SK-N-MC (cell line): ENCODE results near the gene VEPH1.
"Not testable (repeated sequence)": the region's sequence is repeated elsewhere in the genome, so short reads cannot be mapped to it uniquely, and the experiment has no call there.

ENCODE experiments used
- EZH2 ChIP-seq: fragments of 200-600 bp; sonication (generic); IDR thresholded peaks from one replicate; pipeline ENCODE4 v1.6.1; 2017; ENCODE audit warnings: antibody characterized with exemption
- POLR2AphosphoS5 ChIP-seq: IDR thresholded peaks from 2 replicates; pipeline ENCODE4 v1.6.1; 2012; ENCODE audit warnings: mild to moderate bottlenecking, low read depth, low read length, borderline replicate concordance

GRCh38 chr3:157324869-157325268 lies 178.3 kb downstream of the VEPH1 start:
- TF ChIP-seq EZH2, POLR2AphosphoS5: not testable (repeated sequence)
